DMS 273 treated with DMSO at 0.1 percent for 48 hours (cell line): Measurements from ENCODE around the gene ANGPT4.

ENCODE experiments used
- DNase-seq: peaks from one replicate; lab custom pipeline; 2025; lab: John Stamatoyannopoulos, UW

Gene ANGPT4

DNA sequence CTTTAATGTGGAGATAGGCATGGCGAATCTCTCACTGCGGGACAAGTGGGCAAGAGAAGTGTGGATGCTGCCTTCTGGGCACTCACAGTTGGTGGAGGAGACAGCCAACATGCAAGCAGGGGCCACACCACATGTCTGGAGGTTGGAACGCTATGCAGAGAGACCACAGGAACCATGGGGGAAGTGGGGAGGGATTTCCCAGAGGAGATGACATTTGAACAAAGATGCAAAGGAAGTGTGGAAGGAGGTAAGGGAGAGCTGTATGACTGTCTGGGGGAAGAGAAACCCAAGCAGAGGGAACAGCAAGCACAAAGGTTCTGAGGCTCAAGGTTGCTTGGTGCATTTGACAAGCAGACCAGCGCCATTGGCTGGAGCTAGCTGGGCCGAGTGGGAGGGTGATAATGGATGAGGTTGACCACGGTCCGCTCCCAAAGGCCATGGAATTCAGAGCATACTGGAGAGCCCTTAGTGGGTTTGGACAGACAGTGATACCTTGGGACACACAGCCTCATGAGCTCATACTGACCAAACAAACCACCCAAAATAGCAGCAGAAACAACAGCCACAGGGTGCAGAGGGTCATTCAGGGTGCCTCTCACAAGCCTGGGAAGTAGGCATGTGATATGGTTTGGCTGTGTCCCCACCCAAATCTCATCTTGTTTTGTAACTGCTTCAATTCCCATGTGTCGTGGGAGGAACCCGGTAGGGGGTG is 90.3 kb downstream of the ANGPT4 start:
- no peak for DNase-seq

DNA sequence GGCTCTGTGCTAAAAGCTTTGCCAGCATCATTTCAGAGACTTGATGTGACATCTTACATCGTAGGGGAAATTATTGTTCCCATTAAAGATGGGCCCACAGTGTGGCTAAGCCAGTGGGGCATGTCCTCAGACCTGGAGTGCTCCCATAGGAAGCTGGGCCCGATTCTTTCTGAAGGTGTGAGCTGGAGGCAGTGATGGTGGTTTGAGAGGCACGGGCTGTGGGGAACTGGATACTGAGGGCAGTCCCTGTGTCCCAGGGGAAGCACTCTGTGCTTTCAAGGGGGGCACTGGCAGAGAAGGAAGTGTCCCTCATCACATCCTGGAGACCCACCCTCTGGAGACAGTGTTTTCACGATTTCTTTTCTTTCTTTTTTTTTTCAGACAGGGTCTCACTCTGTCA is 91.2 kb downstream of the ANGPT4 start:
- DNase-seq, result no peak

DNA sequence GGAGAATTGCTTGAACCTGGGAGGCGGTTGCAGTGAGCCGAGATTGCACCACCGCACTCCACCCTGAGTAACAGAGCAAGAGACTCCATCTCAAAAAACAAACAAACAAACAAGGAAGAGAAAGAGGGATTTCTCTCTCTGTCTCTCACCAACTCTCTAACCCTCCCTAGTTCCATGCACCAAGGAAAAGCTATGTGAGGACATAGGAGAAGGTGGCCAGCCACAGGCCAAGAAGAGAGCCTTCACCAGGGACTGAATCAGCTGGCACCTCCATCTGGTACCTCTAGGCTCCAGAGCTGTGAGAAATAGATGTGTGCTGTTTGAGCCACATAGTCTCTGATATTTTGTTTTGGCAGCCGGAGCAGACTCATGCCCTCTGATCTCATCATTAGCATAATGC is 91.6 kb downstream of the ANGPT4 start:
- no peak for DNase-seq

DNA sequence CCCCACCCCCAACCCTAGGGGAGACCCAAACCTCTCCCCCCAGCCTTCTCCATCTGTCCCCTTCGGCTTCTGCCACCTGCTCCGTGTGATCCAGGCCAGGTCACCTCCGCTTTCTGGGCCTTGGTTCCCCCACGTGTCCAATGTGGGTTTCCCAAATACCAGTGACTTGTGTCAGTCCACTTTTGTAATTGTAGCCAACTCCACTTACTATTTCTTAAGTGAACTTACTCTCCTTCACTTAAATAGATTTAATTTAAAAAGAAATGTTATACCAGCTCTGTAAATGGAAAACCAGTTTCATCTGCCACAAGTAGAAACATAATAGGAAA is 92.6 kb downstream of the ANGPT4 start:
- no peak for DNase-seq

DNA sequence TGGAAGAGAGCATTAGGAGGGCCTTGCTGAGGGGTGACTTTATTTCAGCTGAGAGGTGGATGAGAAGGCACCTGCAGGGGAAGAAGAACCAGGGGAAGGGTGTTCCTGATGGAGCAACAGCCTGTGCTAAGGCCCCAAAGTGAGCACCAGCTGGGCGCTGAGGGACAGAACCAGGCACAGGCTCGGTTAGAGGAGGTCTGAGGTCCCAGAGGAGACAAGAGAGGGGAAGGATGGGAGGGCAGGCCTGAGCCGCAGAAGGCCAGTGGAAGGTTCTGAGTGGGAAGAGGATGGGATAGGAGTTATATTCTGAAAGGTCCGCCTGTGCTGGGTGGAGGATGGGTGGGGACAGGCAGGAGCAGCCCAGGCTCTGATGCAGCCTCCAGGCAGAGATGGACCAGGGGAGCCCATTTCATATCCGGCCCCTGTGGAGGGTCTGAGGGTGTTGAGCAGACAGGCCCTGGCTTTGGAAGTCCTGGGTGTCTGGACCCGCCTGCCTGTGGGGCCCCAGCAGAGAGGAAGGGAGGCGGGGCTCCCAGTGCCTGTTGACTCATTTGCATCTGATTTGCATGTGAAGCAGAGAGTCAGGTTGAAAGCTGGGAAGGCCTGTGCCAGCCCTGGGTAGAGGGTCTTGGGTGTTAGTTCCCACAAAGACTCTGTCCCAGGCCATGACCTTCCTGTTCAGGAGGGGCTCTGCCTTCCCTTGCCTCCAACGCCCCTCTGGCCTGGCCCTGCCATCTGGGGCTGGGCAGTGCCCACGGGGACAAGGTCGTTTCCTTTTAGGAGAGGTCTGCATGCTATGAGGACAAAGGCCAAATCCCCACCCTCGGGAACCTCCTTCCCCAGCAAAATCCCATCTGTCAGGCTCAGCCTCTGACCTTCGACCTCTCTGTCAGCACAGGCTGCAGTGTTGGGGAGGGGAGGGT is 93.2 kb downstream of the ANGPT4 start:
- no peak for DNase-seq

DNA sequence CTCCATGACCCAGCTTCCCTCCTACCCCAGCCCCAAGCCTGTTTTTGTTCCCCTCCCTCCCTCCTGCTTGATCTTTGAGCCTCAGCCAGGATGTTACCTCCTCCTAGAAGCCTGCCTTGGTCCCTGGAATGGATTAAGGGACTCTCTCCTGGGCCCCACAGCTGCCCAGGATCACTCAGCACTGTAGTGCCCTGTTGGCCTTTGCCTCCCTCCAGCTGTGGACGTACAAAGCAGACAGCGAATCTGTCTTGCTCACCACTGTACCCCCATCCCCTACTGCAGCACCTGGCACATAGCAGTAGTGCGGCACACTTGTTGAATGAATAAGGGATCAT is 94.4 kb downstream of the ANGPT4 start:
- no peak for DNase-seq

DNA sequence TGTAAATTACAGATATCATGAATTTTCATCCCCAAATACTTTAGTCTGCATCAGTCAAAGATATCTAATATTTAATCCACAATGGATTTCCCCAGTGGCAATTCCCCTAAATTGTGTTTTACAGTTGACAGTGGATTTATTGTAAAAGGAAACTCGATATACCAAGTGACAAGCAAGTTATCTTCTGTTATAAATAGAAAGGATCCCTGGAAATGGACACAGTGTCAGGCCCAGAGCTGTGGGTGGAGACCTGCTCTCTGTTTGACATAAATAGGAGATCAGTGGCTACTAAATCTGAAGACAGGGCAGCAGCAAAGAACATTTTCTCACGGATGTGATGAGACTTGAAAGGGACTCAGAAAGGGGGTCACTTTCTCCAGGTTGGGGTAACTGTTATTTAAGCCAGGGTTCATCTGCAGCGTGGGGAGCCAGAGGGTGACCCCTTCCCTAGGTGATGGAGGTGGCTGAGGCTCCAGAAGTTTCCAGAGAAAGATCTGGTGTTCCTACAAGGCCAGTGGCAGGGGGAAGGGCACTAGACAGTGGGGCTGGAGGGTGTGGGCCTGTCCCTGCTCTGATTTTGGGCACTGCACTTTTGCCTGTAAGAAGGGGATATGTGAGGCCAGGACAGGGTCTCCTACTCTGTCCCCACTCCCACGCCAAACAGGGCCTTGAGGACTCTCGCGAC is 94.9 kb downstream of the ANGPT4 start:
- DNase-seq, result no peak

DNA sequence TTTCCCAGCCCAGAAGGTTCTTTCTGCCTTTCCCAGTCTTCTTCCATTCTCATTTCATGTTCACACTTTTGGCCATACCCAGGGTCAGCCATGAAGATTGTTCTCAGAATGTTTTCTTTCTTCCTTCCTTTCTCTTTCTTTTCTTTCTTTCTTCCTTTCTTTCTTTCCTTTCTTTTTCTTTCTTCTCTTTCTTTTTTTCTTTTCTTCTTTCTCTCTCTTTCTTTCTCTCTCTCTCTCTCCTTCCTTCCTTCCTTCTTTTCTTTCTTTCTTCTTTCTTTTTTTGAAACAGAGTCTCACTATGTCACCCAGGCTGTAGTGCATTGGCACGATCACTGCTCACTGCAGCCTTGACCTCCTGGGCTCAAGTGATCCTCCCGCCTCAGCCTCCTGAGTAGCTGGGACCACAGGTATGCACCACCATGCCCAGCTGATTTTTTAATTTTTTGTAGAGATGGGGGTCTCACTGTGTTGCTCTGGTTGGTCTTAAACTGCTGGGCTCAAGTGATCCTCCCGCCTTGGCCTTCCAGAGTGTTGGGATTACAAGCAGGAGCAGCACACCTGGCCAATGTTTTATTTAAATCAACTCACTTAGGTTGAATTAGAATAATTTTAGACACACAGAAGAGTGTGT is 95.7 kb downstream of the ANGPT4 start:
- no peak for DNase-seq
